Measurements from ENCODE around the gene ASB3.

Gene ASB3

DNA sequence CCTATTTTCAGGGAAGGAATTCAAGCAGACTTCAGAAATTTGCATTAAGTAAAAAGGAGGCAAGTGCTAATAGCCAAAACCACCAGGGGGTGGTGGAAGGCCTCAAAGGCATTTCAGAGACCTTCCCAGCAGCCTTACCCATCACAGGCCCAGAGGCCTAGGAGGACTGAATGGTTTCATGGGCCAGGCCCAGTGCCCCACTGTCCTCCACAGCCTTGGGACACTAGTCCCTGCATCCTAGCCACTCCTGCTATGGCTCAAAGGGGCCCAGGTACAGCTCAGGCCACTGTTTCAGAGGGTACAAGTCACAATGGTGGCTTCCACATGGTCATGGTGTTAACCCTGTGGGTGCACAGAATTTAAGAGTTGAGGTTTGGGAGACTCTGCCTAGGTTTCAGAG, 77.8 kb downstream of the ASB3 start:
- DNase-seq (ENCODE audit: low spot score), result no peak
- in situ Hi-C loops (cut with MboI; ENCODE audit: low sequenced_read_pairs, unreplicated experiment), result no loop called here
- TF ChIP-seq, protein P1, sequence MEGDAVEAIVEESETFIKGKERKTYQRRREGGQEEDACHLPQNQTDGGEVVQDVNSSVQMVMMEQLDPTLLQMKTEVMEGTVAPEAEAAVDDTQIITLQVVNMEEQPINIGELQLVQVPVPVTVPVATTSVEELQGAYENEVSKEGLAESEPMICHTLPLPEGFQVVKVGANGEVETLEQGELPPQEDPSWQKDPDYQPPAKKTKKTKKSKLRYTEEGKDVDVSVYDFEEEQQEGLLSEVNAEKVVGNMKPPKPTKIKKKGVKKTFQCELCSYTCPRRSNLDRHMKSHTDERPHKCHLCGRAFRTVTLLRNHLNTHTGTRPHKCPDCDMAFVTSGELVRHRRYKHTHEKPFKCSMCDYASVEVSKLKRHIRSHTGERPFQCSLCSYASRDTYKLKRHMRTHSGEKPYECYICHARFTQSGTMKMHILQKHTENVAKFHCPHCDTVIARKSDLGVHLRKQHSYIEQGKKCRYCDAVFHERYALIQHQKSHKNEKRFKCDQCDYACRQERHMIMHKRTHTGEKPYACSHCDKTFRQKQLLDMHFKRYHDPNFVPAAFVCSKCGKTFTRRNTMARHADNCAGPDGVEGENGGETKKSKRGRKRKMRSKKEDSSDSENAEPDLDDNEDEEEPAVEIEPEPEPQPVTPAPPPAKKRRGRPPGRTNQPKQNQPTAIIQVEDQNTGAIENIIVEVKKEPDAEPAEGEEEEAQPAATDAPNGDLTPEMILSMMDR (IDR thresholded peaks at IDR 0.05; ENCODE audit: borderline replicate concordance, control extremely low read depth, extremely low read depth, insufficient read depth, missing control alignments), result no peak

DNA sequence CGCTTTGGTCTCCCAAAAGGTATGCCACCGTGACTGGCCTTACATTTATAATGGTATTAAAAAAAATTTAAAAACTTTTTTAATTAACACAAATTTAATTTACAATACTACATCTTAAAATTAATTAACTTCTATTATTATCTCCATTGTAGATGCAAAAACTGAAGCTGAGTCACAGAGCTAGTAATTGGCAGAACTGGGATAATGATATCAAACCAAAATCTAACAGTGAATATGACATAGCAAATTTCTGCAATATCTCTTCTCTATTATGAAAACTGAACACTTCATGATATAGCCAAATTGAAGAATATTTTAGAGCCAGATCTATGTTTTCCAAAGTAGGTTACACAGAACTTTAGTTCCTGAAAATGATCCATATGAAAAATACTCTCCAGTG, 85.5 kb downstream of the ASB3 start:
- in situ Hi-C loops (cut with MboI; ENCODE audit: low sequenced_read_pairs, unreplicated experiment), result no loop called here
- DNase-seq (ENCODE audit: low spot score), result no peak
- TF ChIP-seq, protein P1 (IDR thresholded peaks at IDR 0.05; ENCODE audit: borderline replicate concordance, control extremely low read depth, extremely low read depth, insufficient read depth, missing control alignments), result no peak

DNA sequence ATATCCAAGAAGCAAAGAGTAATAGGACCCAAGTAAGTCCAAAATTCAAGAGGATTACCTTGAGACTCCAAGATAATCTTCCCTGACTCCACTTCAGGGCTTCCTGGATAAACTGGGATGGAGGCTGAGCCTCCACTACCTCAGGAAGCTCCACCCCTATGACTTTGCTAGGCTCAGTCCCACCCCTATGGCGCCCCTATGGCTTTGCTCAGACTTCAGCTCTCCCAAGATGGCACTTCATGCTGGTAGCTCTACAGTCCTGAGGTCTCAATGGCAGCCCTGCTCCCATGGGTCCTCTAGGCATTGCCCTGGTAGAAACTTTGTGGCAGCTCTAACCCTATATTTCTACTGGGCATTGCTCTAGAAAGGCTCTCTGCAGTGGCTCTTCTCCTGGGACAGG, 89.1 kb downstream of the ASB3 start:
- TF ChIP-seq, protein P1 (IDR thresholded peaks at IDR 0.05; ENCODE audit: borderline replicate concordance, control extremely low read depth, extremely low read depth, insufficient read depth, missing control alignments), result no peak
- no peak for DNase-seq (ENCODE audit: low spot score)
- in situ Hi-C loops (cut with MboI; ENCODE audit: low sequenced_read_pairs, unreplicated experiment), result no loop called here

DNA sequence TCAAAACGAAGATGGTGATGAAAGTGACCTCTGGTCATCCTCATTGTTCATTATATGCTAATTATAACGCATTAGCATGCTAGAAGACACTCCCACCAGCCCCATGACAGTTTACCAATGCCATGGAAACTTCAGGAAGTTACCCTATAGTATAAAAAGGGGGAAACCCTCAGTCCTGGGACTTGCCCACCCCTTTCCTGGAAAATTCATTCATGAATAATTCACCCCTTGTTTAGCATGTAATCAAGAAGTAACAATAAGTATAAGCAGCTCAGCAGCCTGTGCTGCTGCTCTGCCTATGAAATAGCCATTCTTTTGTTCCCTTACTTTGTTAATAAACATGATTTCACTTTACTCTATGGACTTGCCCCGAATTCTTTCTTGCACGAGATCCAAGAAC, 89.7 kb downstream of the ASB3 start:
- TF ChIP-seq, protein P1 (IDR thresholded peaks at IDR 0.05; ENCODE audit: borderline replicate concordance, control extremely low read depth, extremely low read depth, insufficient read depth, missing control alignments), result no peak
- in situ Hi-C loops (cut with MboI; ENCODE audit: low sequenced_read_pairs, unreplicated experiment), result no loop called here
- DNase-seq (ENCODE audit: low spot score), result no peak

DNA sequence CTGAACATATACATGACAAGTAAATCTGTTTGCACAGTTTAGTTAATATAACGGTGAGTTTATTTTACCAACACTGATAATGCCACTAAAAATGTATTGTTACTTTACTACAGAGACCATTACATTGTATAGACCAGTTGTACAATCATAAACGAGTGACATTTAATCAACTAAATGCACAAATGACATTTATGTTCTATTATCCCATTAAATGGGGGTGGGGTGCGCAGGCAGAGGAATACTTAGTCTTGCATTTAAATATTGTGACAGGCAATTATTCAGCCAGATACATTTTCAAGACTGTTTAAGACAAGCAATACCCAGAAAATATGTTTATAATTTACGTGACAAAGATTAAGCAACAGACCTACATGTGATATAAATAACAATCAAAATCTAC, 91.2 kb downstream of the ASB3 start:
- in situ Hi-C loops (cut with MboI; ENCODE audit: low sequenced_read_pairs, unreplicated experiment), result no loop called here
- DNase-seq (ENCODE audit: low spot score), result no peak
- TF ChIP-seq, protein P1 (IDR thresholded peaks at IDR 0.05; ENCODE audit: borderline replicate concordance, control extremely low read depth, extremely low read depth, insufficient read depth, missing control alignments), result no peak

DNA sequence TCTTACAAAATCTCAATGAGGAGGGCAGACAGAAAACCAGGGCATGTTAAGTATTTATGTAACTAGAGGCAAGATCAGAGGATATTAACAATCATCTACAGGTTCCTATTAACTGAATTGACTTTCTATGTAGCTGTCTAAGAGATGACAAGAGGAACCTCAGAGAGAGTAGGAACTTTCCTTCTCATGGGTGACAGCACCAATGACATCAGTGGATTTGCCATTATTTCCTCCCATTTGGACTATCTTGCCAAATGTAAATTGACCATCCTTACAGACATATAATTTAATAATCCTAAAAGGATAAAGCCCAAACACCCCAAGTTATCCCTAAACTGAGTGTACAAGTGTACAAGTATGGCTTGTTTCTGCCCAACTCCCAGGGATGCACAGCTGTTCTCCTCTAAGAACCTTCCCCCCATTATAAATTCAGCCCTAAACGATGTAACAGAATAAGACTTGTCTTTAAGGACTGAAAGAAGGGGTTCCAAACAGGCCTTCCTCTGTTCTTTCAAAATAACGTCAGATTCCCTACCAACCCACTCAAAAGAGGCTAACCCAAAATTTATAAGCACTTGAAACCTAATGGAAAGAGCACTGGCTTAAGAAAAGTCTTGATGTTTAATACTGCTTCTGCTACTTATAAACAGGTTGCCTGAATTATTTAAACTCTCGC, 92.5 kb downstream of the ASB3 start:
- DNase-seq (ENCODE audit: low spot score), result no peak
- in situ Hi-C loops (cut with MboI; ENCODE audit: low sequenced_read_pairs, unreplicated experiment), result no loop called here
- TF ChIP-seq, protein P1 (IDR thresholded peaks at IDR 0.05; ENCODE audit: borderline replicate concordance, control extremely low read depth, extremely low read depth, insufficient read depth, missing control alignments), result no peak
